Activated naive CD4-positive, alpha-beta T cell treated with anti-CD3 and anti-CD28 coated beads, Interleukin-2, amount 50 U/mL, for 24 hours (primary cell): ENCODE data around the gene VPS50.
"Not testable (repeated sequence)": the region's sequence is repeated elsewhere in the genome, so short reads cannot be mapped to it uniquely, and the experiment has no call there.

Experiments
- H3K27ac Mint-ChIP-seq: one replicate; pipeline ENCODE4 v1.8.0; 2021; ENCODE audit warnings: mild to moderate bottlenecking, mixed read lengths
- H3K27me3 Mint-ChIP-seq: one replicate; pipeline ENCODE4 v1.8.0; 2021; ENCODE audit warnings: mixed read lengths
- H3K36me3 Mint-ChIP-seq: one replicate; pipeline ENCODE4 v1.8.0; 2021; ENCODE audit warnings: mixed read lengths
- H3K4me1 Mint-ChIP-seq: one replicate; pipeline ENCODE4 v1.8.0; 2021; ENCODE audit warnings: mixed read lengths
- H3K4me3 Mint-ChIP-seq: one replicate; pipeline ENCODE4 v1.8.0; 2021; ENCODE audit warnings: mild to moderate bottlenecking, mixed read lengths
- H3K9me3 Mint-ChIP-seq: one replicate; pipeline ENCODE4 v1.8.0; 2021; ENCODE audit warnings: mixed read lengths

The VPS50 gene

DNA sequence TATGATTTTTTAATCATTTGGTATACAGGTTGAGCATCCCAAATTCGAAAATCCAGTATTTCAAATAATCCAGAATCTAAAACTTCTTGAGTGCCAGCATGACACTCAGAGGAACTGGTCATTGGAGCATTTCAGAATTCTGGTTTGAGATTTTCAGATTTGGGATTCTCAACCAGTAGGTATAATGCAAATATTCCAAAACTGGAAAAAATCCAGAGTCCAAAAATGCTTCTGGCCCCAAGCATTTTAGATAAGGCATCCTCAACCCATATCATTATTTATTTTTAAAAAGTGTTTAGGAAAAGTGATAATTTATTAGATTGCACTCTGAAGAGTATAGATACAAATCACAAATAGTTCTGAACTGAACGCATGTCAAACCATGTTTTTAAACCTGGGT, 120.7 kb downstream of the VPS50 start:
- Mint-ChIP-seq H3K4me3 (no peak overlapping the region), H3K4me1 (no peaks in the 10 kb centered on the region), H3K36me3 (peaks cover 14% of the 10 kb centered on the region), H3K27ac (no peak overlapping the region), H3K9me3 (no peaks in the 10 kb centered on the region), H3K27me3 (no peaks in the 10 kb centered on the region)

DNA sequence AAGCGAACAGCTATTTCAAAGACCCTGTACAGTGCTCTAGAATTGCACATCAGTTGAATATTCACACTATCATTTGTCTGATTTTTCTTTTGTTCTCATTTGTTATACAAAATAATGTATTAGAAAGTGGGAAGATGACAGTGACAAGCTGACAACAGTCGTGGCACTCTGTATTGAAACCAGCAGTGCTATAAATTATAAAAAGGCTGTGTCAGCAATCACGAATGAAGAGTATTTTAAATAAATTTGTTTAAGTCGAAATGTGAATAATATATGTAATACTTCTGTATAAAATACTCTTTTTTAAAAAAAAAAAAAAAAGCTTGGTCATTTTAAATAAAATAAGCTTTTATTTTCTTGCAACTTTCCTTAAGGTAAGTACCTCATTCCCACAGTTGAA, 122.6 kb downstream of the VPS50 start:
- Mint-ChIP-seq H3K4me3 (no peak overlapping the region), H3K9me3 (no peaks in the 10 kb centered on the region), H3K27me3 (no peaks in the 10 kb centered on the region), H3K36me3 (peaks cover 14% of the 10 kb centered on the region), H3K4me1 (no peaks in the 10 kb centered on the region), H3K27ac (no peak overlapping the region)

DNA sequence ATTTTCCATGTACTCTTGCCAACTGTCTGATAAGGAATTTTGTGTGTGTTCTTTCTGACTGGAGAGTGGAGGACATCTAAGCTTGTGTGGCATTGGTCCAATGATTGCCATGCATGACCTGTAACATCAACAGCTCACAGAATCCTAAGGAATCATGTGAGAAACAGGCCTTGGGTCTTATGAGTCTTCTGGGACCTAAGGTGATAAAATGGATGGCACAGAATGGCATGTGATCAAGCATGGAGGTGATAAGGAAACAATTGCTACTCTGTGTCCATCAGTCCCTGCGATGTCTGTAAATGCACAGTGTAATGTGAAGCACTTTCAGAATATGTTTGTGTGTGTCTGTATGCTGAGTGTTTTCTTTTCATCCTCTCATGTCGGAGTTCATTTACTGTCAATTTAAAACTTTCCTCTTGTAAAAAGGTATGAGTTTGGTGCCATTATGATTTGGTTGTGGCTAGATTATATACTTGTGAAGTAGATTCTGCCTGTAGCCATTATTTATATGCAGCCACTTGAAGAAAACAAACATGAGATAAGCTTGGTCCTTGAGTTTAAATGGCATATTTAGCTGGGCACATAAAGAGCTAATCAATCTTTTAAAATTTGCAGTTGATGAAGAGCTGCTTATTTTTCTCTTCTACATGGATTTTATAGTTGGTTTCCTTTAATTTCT, 127.5 kb downstream of the VPS50 start:
- H3K27me3 Mint-ChIP-seq: no peaks in the 10 kb centered on the region
- no peak overlapping the region for H3K27ac Mint-ChIP-seq
- no peaks in the 10 kb centered on the region for H3K4me1 Mint-ChIP-seq
- H3K36me3 Mint-ChIP-seq: peaks cover 7% of the 10 kb centered on the region
- H3K9me3 Mint-ChIP-seq: no peaks in the 10 kb centered on the region
- no peak overlapping the region for H3K4me3 Mint-ChIP-seq

DNA sequence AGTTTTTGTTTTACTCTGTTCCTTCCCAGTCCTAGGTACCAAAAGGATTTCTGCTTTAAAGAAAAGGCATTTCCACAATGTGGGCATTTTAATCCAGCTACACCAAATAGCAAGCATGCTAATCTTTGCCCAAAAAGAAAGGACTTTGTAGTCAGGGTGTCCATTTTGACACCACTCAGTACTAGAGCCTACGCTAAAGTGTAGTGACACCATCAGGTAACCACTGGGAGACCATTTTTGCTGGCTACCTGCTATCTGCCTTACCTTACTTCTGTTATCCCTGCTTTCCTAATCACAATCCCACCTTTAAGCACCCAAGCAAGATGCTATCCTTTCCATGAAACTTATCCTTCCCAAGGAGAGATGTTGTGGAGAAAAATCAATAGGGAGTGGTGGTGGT, 129.7 kb downstream of the VPS50 start:
- Mint-ChIP-seq H3K4me1 (no peaks in the 10 kb centered on the region), H3K27me3 (no peaks in the 10 kb centered on the region), H3K36me3 (peaks cover 4% of the 10 kb centered on the region), H3K4me3 (no peak overlapping the region), H3K9me3 (no peaks in the 10 kb centered on the region), H3K27ac (no peak overlapping the region)

DNA sequence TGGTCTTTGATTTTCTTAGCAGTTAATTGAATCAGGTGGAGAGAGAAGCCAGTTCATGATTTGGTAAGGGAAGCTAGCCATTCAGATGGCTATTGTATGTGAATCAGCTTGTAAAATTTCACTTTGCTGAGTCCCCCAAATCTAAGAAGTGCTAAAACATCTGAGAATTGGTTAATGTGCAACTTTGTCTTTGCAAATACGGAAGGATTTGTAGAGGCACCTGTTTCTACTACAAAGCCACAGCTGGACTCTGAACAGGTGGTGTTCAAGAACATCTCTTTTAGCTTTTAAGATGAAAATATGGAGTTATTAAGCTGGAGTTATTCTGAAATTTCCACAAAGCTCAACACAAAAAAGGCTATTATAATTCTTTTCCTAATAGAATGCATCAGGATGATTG, 132.6 kb downstream of the VPS50 start:
- H3K27me3 Mint-ChIP-seq: peaks cover 5% of the 10 kb centered on the region
- H3K9me3 Mint-ChIP-seq: peaks cover 5% of the 10 kb centered on the region
- H3K4me3 Mint-ChIP-seq: no peak overlapping the region
- H3K27ac Mint-ChIP-seq: no peak overlapping the region
- no peaks in the 10 kb centered on the region for H3K36me3 Mint-ChIP-seq
- no peaks in the 10 kb centered on the region for H3K4me1 Mint-ChIP-seq

DNA sequence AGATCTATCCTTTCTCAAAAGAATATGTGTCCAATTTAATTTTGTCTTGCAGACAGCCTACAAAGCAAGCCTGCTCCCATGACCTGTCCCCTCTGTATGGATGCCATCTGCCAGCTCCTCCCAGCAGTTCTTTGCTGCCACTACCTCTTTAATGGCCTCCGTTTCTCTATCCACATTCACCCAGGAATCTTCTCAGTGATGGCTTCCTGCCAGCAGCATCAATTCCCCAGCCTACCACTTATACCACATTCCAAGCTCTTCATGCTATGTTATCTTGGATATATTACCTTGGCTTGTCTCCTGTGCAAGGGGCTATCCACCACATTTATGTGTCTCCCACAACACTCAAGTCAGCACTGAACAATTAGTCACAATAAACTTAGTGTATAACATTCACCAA, 133.2 kb downstream of the VPS50 start:
- H3K9me3 Mint-ChIP-seq: peaks cover 5% of the 10 kb centered on the region
- peaks cover 5% of the 10 kb centered on the region for H3K27me3 Mint-ChIP-seq
- H3K4me1 Mint-ChIP-seq: no peaks in the 10 kb centered on the region
- no peaks in the 10 kb centered on the region for H3K36me3 Mint-ChIP-seq
- H3K4me3 Mint-ChIP-seq: no peak overlapping the region
- H3K27ac Mint-ChIP-seq: no peak overlapping the region

DNA sequence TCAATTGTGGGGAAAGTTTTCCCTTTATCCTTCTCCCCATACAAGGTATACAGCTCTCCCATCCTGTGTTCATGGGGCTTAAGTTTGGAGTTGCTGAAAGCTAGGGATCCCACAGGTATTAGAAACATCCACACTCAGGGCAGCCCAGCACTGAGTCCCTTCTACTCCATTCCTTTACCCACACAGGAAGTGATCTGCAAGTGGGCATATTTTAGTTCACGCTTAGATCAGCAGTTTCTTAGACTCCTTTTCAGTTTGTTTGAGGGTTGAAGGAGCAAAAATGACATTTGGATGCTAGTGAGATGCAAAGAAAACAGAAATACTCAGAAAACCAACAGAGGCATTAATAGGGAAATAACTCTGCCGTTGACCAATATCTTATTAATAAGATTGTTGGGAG, 134.7 kb downstream of the VPS50 start:
- H3K27ac Mint-ChIP-seq: no peak overlapping the region
- H3K4me1 Mint-ChIP-seq: no peaks in the 10 kb centered on the region

DNA sequence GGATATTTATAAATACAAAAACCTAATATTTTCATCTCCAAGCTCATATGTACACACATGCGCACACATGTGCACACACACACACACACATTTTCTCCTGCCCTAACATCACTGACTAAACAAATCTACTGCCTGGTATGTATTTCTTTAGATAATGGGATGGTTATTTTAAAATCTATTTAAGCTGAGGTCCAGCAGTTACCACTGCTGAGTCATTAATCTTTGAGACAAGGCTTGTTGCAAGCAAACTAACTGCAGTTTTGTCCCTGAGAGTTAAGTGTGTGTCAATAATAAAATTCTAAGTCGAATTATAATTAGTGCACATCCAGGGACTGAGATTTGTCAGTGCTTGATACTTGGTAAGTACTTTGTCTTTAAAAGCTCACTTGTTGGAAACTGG, 135.1 kb downstream of the VPS50 start:
- Mint-ChIP-seq H3K27me3 (peaks cover 7% of the 10 kb centered on the region), H3K9me3 (peaks cover 5% of the 10 kb centered on the region), H3K4me1 (no peaks in the 10 kb centered on the region), H3K27ac (no peak overlapping the region), H3K36me3 (no peaks in the 10 kb centered on the region), H3K4me3 (no peak overlapping the region)

More for the DNA sequence above, 134.7 kb downstream of the VPS50 start:
- Mint-ChIP-seq H3K27me3 (peaks cover 6% of the 10 kb centered on the region), H3K9me3 (peaks cover 5% of the 10 kb centered on the region), H3K4me3 (no peak overlapping the region), H3K36me3 (no peaks in the 10 kb centered on the region)

DNA sequence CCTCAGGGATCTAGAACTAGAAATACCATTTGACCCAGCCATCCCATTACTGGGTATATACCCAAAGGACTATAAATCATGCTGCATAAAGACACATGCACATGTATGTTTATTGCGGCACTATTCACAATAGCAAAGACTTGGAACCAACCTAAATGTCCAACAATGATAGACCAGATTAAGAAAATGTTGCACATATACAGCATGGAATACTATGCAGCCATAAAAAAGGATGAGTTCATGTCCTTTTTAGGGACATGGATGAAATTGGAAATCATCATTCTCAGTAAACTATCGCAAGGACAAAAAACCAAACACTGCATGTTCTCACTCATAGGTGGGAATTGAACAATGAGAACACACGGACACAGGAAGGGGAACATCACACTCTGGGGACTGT, 138.8 kb downstream of the VPS50 start:
- H3K27me3 Mint-ChIP-seq, H3K4me3 Mint-ChIP-seq, H3K27ac Mint-ChIP-seq, H3K4me1 Mint-ChIP-seq, H3K9me3 Mint-ChIP-seq, H3K36me3 Mint-ChIP-seq: not testable (repeated sequence)

DNA sequence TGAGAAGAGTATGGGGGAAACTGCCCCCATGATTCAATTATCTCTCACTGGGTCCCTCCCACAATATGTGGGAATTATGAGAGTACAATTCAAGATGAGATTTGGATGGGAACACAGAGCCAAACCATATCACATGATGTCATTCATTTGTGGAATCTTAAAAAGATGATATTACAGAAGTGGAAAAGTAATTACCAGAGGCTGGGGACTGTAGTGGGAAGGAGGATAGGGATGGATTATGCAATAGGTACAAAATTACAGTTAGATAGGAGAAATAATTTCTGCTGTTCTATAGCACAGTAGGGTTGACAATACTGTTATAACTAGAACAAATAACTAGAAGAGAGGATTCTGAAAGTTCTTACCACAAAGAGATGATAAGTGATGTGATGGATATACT, 141.4 kb downstream of the VPS50 start:
- no peaks in the 10 kb centered on the region for H3K4me1 Mint-ChIP-seq
- no peaks in the 10 kb centered on the region for H3K9me3 Mint-ChIP-seq
- no peaks in the 10 kb centered on the region for H3K36me3 Mint-ChIP-seq
- peaks cover 7% of the 10 kb centered on the region for H3K27me3 Mint-ChIP-seq
- no peak overlapping the region for H3K27ac Mint-ChIP-seq
- H3K4me3 Mint-ChIP-seq: no peak overlapping the region

DNA sequence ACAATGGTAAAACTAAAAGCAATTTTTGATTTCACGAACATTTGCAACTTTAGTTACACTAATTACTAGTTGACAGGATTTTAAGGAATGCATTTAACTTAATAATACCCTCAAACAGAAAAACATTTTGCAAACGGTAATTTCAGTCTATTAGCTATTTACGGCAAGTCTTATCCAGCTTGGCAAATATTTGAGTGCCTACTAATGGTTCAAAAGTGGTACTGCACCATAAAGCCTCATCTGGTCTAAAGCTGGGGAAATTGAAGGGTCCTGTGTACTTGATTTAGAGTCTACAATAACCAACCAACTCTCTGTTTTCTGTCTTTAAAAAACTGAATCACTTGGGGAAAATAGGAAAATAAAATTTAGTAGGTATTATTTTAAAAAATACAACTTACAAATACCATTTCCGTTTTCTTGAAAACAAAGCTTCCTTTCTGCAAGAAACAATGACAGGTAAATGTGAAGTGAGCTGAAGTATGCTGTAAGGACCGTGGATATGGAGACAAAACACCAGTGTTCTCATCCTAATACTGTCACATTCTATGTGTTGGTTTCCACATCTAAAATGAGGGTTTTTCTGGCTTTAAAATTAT, 142.3 kb downstream of the VPS50 start:
- Mint-ChIP-seq H3K27ac (no peak overlapping the region), H3K4me1 (no peaks in the 10 kb centered on the region), H3K36me3 (no peaks in the 10 kb centered on the region), H3K9me3 (no peaks in the 10 kb centered on the region), H3K4me3 (no peak overlapping the region), H3K27me3 (peaks cover 8% of the 10 kb centered on the region)

DNA sequence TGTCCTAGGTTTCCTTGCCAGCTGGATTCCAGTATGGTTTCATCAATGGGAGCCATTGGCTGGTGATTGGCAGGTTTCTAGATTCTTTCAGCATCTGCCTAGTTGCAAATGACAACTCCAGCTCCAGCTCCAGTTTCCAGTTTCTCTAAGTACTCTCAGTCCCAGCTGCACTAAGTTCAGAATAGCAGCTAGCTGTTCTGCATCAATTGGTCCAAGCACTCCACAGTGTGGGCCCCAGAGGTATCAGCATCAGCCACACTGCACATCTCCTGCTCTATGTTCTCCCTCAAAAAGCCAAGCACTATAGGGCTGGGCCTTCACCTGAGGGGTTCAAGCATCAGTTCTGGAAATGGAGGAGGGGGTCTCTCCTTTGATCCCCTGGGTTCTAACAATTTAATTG, 143.4 kb downstream of the VPS50 start:
- Mint-ChIP-seq H3K36me3 (no peaks in the 10 kb centered on the region), H3K4me3 (no peak overlapping the region), H3K9me3 (no peaks in the 10 kb centered on the region), H3K27me3 (peaks cover 10% of the 10 kb centered on the region), H3K4me1 (no peaks in the 10 kb centered on the region), H3K27ac (no peak overlapping the region)

DNA sequence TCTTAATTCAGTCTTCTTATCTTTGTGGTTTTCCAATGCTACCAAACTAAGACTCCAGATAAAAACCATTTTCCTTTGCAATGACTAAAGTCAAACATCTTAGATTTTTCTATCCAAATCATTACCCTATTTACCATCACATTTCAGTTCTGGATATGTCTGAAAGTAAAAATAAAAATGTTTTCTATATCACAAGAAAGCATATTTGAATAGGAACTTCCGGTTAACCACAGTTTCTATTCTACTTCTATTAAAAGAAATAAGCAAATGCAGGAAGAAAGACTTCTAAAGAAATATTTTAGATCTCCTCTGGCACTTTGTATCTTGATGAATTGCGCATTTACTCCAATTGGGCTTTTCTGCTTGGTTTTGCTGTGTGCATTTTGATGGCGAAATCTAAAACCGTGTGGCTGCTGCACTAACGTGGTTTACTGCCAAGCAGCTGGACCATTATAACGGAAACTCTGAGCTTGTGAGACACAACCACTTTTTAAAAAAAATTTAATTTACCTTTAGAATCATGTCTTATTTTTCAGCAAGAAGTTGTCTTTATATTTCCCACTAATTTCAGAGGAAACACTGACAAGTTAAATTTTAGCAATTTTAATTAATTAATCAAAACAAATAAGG, 146.1 kb downstream of the VPS50 start:
- Mint-ChIP-seq H3K9me3 (no peaks in the 10 kb centered on the region), H3K27me3 (peaks cover 8% of the 10 kb centered on the region), H3K27ac (no peak overlapping the region), H3K4me1 (no peaks in the 10 kb centered on the region), H3K4me3 (no peak overlapping the region), H3K36me3 (no peaks in the 10 kb centered on the region)

DNA sequence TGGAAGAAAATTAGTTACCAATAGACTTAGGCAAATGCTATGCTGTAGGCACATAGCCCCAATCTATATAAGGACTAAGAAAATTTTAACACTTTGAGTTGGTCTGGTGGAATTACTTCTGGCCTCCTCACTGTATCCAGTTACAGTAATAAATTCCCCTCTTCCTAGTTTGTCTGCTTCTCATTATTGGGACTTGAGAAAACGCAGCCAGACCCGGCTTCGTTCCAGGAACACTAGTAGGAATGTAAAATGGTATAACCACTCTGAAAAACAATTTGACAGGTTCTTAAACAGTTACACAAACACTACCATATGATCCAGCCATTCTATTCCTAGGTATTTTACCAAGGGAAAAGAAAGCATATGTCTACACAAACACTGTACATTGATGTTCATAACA, 150.2 kb downstream of the VPS50 start:
- Mint-ChIP-seq H3K4me1 (no peaks in the 10 kb centered on the region), H3K27ac (no peak overlapping the region), H3K27me3 (peaks cover 11% of the 10 kb centered on the region), H3K36me3 (no peaks in the 10 kb centered on the region), H3K4me3 (no peak overlapping the region), H3K9me3 (no peaks in the 10 kb centered on the region)

DNA sequence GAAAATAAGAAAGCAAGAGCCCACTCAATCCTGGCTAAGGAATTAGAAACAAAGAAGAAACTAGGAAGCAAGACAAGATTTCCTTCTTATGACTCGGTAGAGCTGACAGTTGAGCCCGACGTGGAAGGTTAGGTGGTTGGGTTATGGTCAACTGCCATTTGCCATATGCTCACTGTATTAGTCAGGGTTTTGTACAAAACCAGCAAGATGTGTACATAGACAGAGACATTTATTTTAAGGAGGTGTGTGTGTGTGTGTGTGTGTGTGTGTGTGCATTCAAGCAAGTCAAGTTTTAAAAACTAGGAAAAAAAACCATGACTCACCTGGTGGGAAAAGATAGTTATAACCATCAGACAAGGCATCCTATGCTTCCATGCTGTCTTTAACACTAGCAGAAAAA, 158.5 kb downstream of the VPS50 start:
- H3K27me3 Mint-ChIP-seq: peaks cover 7% of the 10 kb centered on the region
- H3K27ac Mint-ChIP-seq: no peak overlapping the region
- no peaks in the 10 kb centered on the region for H3K36me3 Mint-ChIP-seq
- no peaks in the 10 kb centered on the region for H3K4me1 Mint-ChIP-seq
- H3K9me3 Mint-ChIP-seq: no peaks in the 10 kb centered on the region
- no peak overlapping the region for H3K4me3 Mint-ChIP-seq

DNA sequence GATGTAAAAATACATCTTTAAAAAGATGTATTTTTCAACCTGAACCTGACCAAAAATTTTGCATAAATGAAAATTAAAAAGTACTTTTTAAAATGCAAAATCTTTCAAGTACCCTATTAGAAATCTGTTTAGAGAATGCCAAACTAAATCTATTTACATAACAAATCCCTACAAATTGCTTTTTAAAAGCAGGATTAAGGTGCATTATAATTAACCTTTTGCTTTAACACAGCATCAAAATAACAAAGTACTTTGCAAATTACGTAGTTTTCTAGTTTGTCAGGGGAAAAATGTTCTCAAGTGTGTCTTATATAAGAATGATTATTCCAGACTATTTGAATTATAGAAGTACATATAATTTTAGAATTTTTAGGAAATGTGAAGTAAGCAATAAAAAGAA, 160.8 kb downstream of the VPS50 start:
- Mint-ChIP-seq H3K9me3 (no peaks in the 10 kb centered on the region), H3K27ac (no peak overlapping the region), H3K4me1 (no peaks in the 10 kb centered on the region)

More for the DNA sequence above, 160.8 kb downstream of the VPS50 start:
- Mint-ChIP-seq H3K36me3 (no peaks in the 10 kb centered on the region), H3K4me3 (no peak overlapping the region), H3K27me3 (peaks cover under 1% of the 10 kb centered on the region)
